GM12892 (cell line): ENCODE data around the gene OGFRL1.

ENCODE experiments used
- POLR2A ChIP-seq: IDR thresholded peaks from 2 replicates; pipeline ENCODE4 v1.6.1; 2011; ENCODE audit warnings: low read depth, low read length, control low read depth
- POLR2AphosphoS5 ChIP-seq: IDR thresholded peaks from 2 replicates; pipeline ENCODE4 v1.6.1; 2011; ENCODE audit warnings: low read depth, low read length, control low read depth
- TAF1 ChIP-seq: IDR thresholded peaks from 2 replicates; pipeline ENCODE4 v1.6.1; 2011; ENCODE audit warnings: low read depth, mild to moderate bottlenecking, control low read depth, low read length, borderline replicate concordance

DNA sequence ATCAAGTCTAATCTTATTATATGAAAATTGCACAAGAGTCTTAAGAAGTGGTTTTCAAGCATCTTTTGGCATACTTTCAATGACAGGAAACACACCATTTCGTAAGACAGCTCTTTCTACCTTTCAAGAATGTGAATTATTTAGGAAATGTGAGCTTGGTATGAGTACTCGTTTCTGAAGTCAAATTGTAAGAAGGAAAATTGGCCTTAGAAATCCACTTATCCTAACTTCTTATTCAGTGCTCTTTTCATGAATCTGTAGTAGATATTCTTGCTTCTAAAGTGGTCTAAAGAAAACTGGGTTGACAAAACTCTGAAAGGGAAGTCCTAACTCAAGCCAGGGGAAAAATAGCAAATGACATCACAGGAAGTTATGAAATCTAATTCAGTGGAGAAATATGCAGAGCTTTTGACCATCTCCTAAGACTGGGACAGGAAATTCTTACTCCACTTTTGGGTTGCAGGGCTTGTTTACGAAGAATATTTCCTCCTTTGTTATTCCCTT, 38.5 kb upstream of the OGFRL1 start:
- TF ChIP-seq TAF1 (no peak), POLR2A (no peak), POLR2AphosphoS5 (no peak)
